ENCODE measurements around the gene CTTN. TPM values are rescaled to one million over a fixed set of nuclear protein-coding genes. Genes with fewer than 3 reads are reported as not detected.

Gene CTTN
- total RNA-seq, 4 donors from 2014 or later = 92.8 to 226 (median 134) TPM

GRCh38 chr11:70359451-70360205 is 38.7 kb upstream of the CTTN start:
- no peak overlapping the region for H3K27ac ChIP-seq
- H3K36me3 ChIP-seq = peaks cover 0 to 71% of the 10 kb centered on the region in 2 donors
- no peaks in the 10 kb centered on the region for H3K4me1 ChIP-seq
- ATAC-seq = no peak
- H3K27me3 ChIP-seq = no peaks in the 10 kb centered on the region
- in situ Hi-C loops (cut with MboI; ENCODE audit: low sequenced_read_pairs in 4 of 4) = no loop called here
- TF ChIP-seq POLR2A (IDR thresholded peaks at IDR 0.05) (no peak), CTCF (IDR thresholded peaks at IDR 0.05 in 4 of 5, conservative IDR thresholded peaks at IDR 0.05 in 1 of 5) (no peak)
- no peaks in the 10 kb centered on the region for H3K9me3 ChIP-seq
- intact Hi-C loops (cut with DNase I; ENCODE audit: low total_unique reads) = no loop called here
- no peak for DNase-seq
- H3K4me3 ChIP-seq = no peak overlapping the region

GRCh38 chr11:70360211-70360610 is 38.1 kb upstream of the CTTN start:
- H3K9me3 ChIP-seq = no peaks in the 10 kb centered on the region
- DNase-seq (no peak), ATAC-seq (no peak)
- no peak overlapping the region for H3K4me3 ChIP-seq
- peaks cover 0 to 71% of the 10 kb centered on the region in 2 donors for H3K36me3 ChIP-seq
- no peaks in the 10 kb centered on the region for H3K4me1 ChIP-seq
- TF ChIP-seq POLR2A (IDR thresholded peaks at IDR 0.05) (no peak), CTCF (IDR thresholded peaks at IDR 0.05 in 4 of 5, conservative IDR thresholded peaks at IDR 0.05 in 1 of 5) (no peak)
- H3K27me3 ChIP-seq = no peaks in the 10 kb centered on the region
- intact Hi-C loops (cut with DNase I; ENCODE audit: low total_unique reads) (no loop called here), in situ Hi-C loops (cut with MboI; ENCODE audit: low sequenced_read_pairs in 4 of 4) (no loop called here)
- H3K27ac ChIP-seq = no peak overlapping the region

- ATAC-seq = no peak
- intact Hi-C loops (cut with DNase I; ENCODE audit: low total_unique reads) (no loop called here), in situ Hi-C loops (cut with MboI; ENCODE audit: low sequenced_read_pairs in 4 of 4) (no loop called here)
- no peaks in the 10 kb centered on the region for H3K27me3 ChIP-seq
- no peaks in the 10 kb centered on the region for H3K9me3 ChIP-seq
- peaks cover 0 to 48% of the 10 kb centered on the region in 2 donors for H3K36me3 ChIP-seq
- no peak overlapping the region for H3K27ac ChIP-seq
- TF ChIP-seq CTCF (IDR thresholded peaks at IDR 0.05 in 4 of 5, conservative IDR thresholded peaks at IDR 0.05 in 1 of 5) (no peak), POLR2A (IDR thresholded peaks at IDR 0.05) (no peak)
- H3K4me1 ChIP-seq = no peaks in the 10 kb centered on the region
- no peak for DNase-seq
- H3K4me3 ChIP-seq = no peak overlapping the region
These were observed 34.2 kb upstream of the CTTN start for GRCh38 chr11:70364178-70364577.

GRCh38 chr11:70364745-70365543 is 33.4 kb upstream of the CTTN start:
- H3K36me3 ChIP-seq = peaks cover 0 to 46% of the 10 kb centered on the region in 2 donors
- no peak overlapping the region for H3K27ac ChIP-seq
- H3K9me3 ChIP-seq = no peaks in the 10 kb centered on the region
- no peaks in the 10 kb centered on the region for H3K4me1 ChIP-seq
- no peaks in the 10 kb centered on the region for H3K27me3 ChIP-seq
- in situ Hi-C loops (cut with MboI; ENCODE audit: low sequenced_read_pairs in 4 of 4) (no loop called here), intact Hi-C loops (cut with DNase I; ENCODE audit: low total_unique reads) (no loop called here)
- no peak for DNase-seq
- TF ChIP-seq POLR2A (IDR thresholded peaks at IDR 0.05) = no peak
- TF ChIP-seq CTCF (IDR thresholded peaks at IDR 0.05 in 4 of 5, conservative IDR thresholded peaks at IDR 0.05 in 1 of 5) = no peak
- no peak for ATAC-seq
- no peak overlapping the region for H3K4me3 ChIP-seq
